Activated naive CD8-positive, alpha-beta T cell treated with anti-CD3 and anti-CD28 coated beads, Interleukin-2, amount 50 U/mL, for 16 hours (primary cell): ENCODE results near the gene DGKH.
"Not testable (repeated sequence)": the region's sequence is repeated elsewhere in the genome, so short reads cannot be mapped to it uniquely, and the experiment has no call there.

ENCODE experiments used
- DNase-seq: peaks from one replicate; pipeline ENCODE4 v3.0.0-alpha.2; 2020; ENCODE audit warnings: low read depth, low spot score

Gene DGKH

GRCh38 chr13:42110410-42111155 lies 62.1 kb downstream of the DGKH start:
- DNase-seq: no peak

- no peak for DNase-seq
Observed at GRCh38 chr13:42112864-42113263, 64.4 kb downstream of the DGKH start.

GRCh38 chr13:42113478-42113877 lies 65.0 kb downstream of the DGKH start:
- no peak for DNase-seq

- no peak for DNase-seq
Observed at GRCh38 chr13:42114278-42114677, 65.8 kb downstream of the DGKH start.

GRCh38 chr13:42114912-42115311 lies 66.5 kb downstream of the DGKH start:
- no peak for DNase-seq

- DNase-seq: no peak
Observed at GRCh38 chr13:42116225-42116624, 67.8 kb downstream of the DGKH start.

GRCh38 chr13:42119041-42119440 lies 70.6 kb downstream of the DGKH start:
- no peak for DNase-seq

GRCh38 chr13:42119875-42120274 lies 71.4 kb downstream of the DGKH start:
- no peak for DNase-seq

GRCh38 chr13:42123600-42123999 lies 75.2 kb downstream of the DGKH start:
- no peak for DNase-seq

GRCh38 chr13:42125046-42125445 lies 76.6 kb downstream of the DGKH start:
- no peak for DNase-seq

GRCh38 chr13:42127047-42127446 lies 78.6 kb downstream of the DGKH start:
- no peak for DNase-seq

GRCh38 chr13:42129033-42129432 lies 80.6 kb downstream of the DGKH start:
- DNase-seq: no peak

GRCh38 chr13:42136518-42136917 lies 88.1 kb downstream of the DGKH start:
- DNase-seq: no peak

GRCh38 chr13:42137856-42138537 lies 89.5 kb downstream of the DGKH start:
- DNase-seq: no peak

GRCh38 chr13:42140494-42140893 lies 92.0 kb downstream of the DGKH start:
- no peak for DNase-seq

- DNase-seq: not testable (repeated sequence)
Observed at GRCh38 chr13:42141052-42141451, 92.6 kb downstream of the DGKH start.

- no peak for DNase-seq
Observed at GRCh38 chr13:42146359-42146758, 97.9 kb downstream of the DGKH start.

- no peak for DNase-seq
Observed at GRCh38 chr13:42148538-42148937, 100.1 kb downstream of the DGKH start.

- DNase-seq: no peak
Observed at GRCh38 chr13:42149136-42149535, 100.7 kb downstream of the DGKH start.

GRCh38 chr13:42151781-42152180 lies 103.3 kb downstream of the DGKH start:
- DNase-seq: no peak

- DNase-seq: no peak
Observed at GRCh38 chr13:42152495-42152894, 104.0 kb downstream of the DGKH start.

GRCh38 chr13:42153199-42154113 lies 105.0 kb downstream of the DGKH start:
- DNase-seq: no peak
